GM19467 (cell line): ENCODE measurements around the gene SLC25A31.

Experiments used
- ATAC-seq: cut with Tn5 transposase; IDR thresholded peaks from one replicate; pipeline ENCODE4 v1.9.1; 2021; ENCODE audit warnings: mild to moderate bottlenecking, moderate library complexity; ENCODE audit not compliant: unreplicated experiment

The SLC25A31 gene

GRCh38 chr4:127730142-127730913, at the start of gene SLC25A31:
Gene SLC25A31, plus strand, starts transcription at chr4:127730400. Its CDS starts 146 bp downstream, at chr4:127730546.
- no peak for ATAC-seq

GRCh38 chr4:127685292-127685691, 44.9 kb upstream of the SLC25A31 start:
- ATAC-seq: no peak

- no peak for ATAC-seq
Measured at GRCh38 chr4:127686658-127687057, 43.5 kb upstream of the SLC25A31 start.

- ATAC-seq: no peak
Measured at GRCh38 chr4:127687580-127687979, 42.6 kb upstream of the SLC25A31 start.

GRCh38 chr4:127698789-127699200, 31.4 kb upstream of the SLC25A31 start:
- ATAC-seq: peak; percentile 100

GRCh38 chr4:127708985-127709384, 21.2 kb upstream of the SLC25A31 start:
- ATAC-seq: no peak

GRCh38 chr4:127709456-127709855, 20.7 kb upstream of the SLC25A31 start:
- no peak for ATAC-seq

- no peak for ATAC-seq
Measured at GRCh38 chr4:127731406-127731805, 1.2 kb downstream of the SLC25A31 start.

GRCh38 chr4:127732623-127733328, 2.6 kb downstream of the SLC25A31 start:
- peak; percentile 82 for ATAC-seq

- ATAC-seq: no peak
Measured at GRCh38 chr4:127734976-127735375, 4.8 kb downstream of the SLC25A31 start.

GRCh38 chr4:127737295-127737694, 7.1 kb downstream of the SLC25A31 start:
- ATAC-seq: no peak

GRCh38 chr4:127741247-127741646, 11.0 kb downstream of the SLC25A31 start:
- ATAC-seq: no peak

- ATAC-seq: no peak
Measured at GRCh38 chr4:127747883-127748282, 17.7 kb downstream of the SLC25A31 start.

GRCh38 chr4:127748957-127749356, 18.8 kb downstream of the SLC25A31 start:
- no peak for ATAC-seq

GRCh38 chr4:127756906-127757305, 26.7 kb downstream of the SLC25A31 start:
- no peak for ATAC-seq

GRCh38 chr4:127759228-127759820, 29.1 kb downstream of the SLC25A31 start:
- peak; percentile 80 for ATAC-seq

- ATAC-seq: no peak
Measured at GRCh38 chr4:127759893-127760292, 29.7 kb downstream of the SLC25A31 start.

GRCh38 chr4:127771535-127772275, 41.5 kb downstream of the SLC25A31 start:
- no peak for ATAC-seq

- ATAC-seq: no peak
Measured at GRCh38 chr4:127772769-127773671, 42.8 kb downstream of the SLC25A31 start.

GRCh38 chr4:127775843-127776242, 45.6 kb downstream of the SLC25A31 start:
- peak; percentile 36 for ATAC-seq
